HG02840 (cell line): ENCODE measurements around the gene KCNMA1.

Experiments
- ATAC-seq: cut with Tn5 transposase; IDR thresholded peaks from one replicate; pipeline ENCODE4 v1.9.1; 2021; ENCODE audit warnings: mild to moderate bottlenecking, moderate library complexity, moderate number of reproducible peaks; ENCODE audit not compliant: unreplicated experiment, low FRiP score

The KCNMA1 gene

GRCh38 chr10:77212632-77213031 is 425.0 kb downstream of the KCNMA1 start:
- ATAC-seq, result no peak

DNA sequence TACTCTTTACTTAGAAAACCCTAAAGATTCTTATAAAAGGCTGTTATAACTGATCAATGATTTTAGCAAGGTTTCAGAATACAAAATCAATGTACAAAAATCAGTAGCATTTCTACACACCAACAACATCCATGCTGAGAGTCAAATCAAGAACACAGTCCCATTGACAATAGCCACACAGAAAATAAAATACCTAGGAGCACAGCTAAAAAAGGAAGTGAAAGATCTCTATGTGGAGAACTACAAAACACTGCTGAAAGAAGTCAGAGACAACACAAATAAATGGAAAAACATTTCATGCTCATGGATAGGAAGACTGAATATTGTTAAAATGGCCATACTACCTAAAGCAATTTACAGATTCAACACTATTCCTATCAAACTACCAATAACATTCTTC is 427.0 kb downstream of the KCNMA1 start:
- ATAC-seq, result no peak

- no peak for ATAC-seq
Measured at GRCh38 chr10:77208684-77209256, 428.8 kb downstream of the KCNMA1 start.

GRCh38 chr10:77207828-77208185 is 429.8 kb downstream of the KCNMA1 start:
- no peak for ATAC-seq

DNA sequence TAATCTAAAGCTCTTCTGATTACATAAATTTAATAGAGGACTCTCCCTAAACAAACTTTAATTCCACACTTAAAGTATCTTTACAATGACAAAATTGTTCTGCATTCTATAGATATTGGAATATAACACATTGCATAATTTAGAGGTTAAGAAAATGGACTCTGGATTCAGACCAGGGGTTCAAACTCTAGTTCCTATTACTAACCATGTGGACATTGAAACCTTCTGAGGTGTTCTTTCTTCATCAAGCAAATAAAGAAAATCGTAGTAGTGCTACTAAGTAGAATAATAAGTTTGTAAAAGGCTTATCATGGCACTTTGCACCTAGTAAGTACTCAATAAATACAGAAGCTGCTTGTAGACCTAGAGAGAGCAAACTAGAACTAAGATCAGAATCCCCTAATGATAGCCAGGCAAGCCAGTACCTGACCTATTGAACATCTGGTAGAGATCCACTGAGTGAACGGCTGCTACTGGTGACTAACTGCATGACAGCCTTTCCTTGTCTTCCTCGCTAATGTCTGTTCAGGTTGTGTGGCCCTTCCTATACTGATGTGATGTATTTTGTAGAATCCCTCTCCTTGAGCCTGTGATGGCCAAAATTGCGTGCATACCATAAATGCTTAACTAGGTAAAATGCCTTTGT is 430.3 kb downstream of the KCNMA1 start:
- ATAC-seq, result no peak

DNA sequence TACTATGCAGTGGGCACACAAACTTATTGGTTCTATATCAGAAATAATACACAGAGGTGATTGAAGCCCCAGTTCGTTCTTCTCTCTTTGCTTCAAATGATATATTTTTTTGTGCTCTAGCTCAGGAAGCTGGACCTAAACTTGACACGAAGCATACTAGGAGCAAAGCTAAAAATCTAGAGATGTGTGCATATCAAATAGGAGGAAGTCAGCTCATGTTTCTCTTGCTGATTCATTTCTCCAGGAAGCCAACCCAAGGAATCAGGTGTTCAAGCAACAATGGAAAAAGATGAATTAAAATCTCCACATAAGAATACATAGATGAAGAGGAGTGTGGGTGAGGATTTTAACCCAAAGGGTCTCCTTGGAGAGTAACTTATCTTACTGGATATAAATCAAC is 432.5 kb downstream of the KCNMA1 start:
- ATAC-seq, result no peak

GRCh38 chr10:77204171-77204570 is 433.4 kb downstream of the KCNMA1 start:
- ATAC-seq, result no peak

DNA sequence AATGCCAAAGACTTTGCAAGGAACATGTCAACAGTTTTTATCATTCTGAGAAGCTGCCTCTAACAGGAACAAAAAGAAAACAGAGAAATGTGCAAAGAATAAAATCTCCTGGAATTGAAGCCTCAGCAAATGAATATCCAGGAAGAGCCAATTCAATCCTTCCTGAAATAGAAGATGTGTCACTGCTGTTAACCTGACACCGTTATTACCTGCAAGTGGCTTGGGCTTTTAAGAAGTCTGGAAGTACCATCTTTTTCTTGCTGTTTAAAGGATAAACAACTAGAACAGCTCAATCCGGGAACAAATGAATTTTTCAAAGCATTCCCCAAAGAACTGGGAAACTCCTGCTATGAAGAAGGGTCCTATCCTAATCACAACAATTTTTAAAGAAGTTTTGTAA is 434.8 kb downstream of the KCNMA1 start:
- no peak for ATAC-seq

- no peak for ATAC-seq
Measured at GRCh38 chr10:77201135-77202106, 436.2 kb downstream of the KCNMA1 start.

DNA sequence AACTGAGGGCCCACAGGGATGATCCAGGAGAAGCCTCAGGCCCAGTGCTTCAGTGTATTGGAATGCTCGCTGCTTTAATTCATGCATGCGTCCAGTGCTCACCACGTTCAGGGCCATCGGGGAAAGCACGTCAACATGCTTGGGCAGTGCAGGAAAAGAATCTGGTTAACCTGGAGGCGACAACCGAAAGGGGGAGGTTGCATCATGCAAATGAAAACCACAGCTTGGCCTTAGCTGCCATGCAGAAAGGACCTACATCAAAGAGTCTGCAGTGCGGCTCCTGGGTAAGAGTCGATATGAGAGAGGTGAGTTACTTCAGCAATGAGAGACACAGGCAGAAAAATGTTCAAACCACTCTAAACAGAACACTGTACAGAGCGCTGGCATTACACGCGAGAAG is 440.1 kb downstream of the KCNMA1 start:
- no peak for ATAC-seq

DNA sequence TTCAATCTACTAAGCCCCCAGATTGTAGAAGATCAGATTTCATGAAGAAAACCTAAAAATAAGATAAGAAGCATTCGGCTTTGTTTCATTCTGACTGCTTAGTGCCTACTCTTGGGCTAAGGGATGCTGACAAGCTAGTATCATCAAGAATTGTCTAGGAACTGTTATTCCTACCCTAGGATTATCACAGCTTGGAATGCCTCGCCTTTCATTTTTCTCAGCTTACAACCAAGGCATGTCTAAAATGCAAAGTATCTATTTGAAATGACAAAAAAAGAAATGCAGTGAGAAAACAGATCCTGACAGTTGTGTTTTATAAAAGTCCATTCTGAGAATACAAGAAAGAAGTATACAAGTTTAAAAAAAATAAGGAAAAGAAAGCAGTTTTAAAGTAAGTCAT is 441.0 kb downstream of the KCNMA1 start:
- no peak for ATAC-seq

DNA sequence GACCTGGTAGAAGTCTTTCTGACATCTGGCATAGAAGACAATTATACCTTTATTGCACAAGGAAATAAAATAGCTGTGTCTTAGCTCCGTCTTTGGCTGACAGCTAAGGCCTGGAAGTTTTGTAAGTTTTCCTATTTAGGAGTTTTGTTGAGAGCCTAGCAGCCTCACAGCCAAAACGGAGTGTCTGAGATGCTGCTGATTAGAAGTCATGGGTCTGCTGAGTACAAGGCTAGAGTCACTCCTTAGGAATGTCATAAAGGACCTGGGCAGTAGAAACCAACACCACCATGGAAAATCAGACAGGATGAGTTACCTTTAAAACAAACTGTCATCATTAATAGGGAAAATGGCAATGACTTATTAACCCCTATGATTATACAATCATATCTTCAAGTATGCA is 442.5 kb downstream of the KCNMA1 start:
- ATAC-seq, result no peak

GRCh38 chr10:77193001-77193400 is 444.6 kb downstream of the KCNMA1 start:
- ATAC-seq, result no peak

DNA sequence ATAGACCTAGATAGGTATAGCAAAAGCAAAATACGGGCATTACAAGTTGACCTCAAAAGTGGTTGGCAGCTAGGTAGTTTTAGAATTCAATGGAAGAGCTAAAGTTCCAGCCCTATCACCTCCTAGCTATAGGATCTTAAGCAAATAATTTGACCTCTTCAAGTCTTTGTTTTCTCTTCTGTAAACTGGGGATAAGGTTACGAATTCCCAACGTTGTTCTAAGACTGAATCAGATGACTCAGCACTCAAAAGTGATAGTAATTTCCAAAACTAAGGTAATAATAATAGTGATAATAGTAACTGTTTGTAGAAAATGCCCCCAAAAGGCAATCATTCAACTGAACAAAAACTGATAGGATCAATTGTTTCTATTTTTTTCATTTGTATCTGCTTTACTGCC is 445.2 kb downstream of the KCNMA1 start:
- no peak for ATAC-seq

GRCh38 chr10:77191324-77192049 is 446.1 kb downstream of the KCNMA1 start:
- ATAC-seq, result no peak

DNA sequence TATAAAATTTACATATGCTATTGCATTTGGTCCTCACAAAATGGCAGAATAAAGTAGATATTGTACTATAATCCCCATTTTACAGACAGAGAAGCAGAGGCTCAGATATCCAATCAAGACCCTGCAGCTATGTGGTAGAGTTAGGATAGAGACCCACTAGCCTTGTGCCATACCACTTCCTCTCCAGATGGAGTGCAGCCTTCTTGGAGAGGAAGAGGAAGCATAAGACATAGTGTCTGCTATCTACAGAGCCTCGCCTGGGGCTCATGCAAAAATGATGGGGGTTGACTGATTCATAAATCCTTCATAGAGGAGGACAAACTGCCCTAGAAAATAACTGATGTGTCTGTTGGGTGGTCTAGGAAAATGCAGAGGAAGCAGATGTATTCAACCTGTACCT is 447.3 kb downstream of the KCNMA1 start:
- ATAC-seq, result no peak

- ATAC-seq, result no peak
Measured at GRCh38 chr10:77189520-77189919, 448.1 kb downstream of the KCNMA1 start.

DNA sequence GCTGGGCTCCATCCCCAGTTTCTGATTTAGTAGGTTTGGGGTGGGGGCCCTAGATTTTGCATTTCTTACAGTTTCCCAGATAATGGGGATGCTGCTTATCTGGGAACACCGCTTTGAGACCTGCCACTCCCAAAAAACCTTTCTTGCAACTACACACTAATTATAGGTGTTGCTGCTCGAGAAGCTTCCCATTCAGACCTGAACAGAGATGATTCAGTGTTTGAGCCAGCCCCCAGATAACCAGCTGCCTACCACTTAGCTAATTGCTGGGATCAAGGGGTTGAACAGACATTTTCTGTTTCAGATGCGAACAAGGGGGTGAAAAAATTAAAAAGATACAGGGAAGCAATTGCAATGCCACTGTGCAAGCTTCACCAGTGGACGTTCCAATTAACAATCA is 448.5 kb downstream of the KCNMA1 start:
- ATAC-seq, result no peak

DNA sequence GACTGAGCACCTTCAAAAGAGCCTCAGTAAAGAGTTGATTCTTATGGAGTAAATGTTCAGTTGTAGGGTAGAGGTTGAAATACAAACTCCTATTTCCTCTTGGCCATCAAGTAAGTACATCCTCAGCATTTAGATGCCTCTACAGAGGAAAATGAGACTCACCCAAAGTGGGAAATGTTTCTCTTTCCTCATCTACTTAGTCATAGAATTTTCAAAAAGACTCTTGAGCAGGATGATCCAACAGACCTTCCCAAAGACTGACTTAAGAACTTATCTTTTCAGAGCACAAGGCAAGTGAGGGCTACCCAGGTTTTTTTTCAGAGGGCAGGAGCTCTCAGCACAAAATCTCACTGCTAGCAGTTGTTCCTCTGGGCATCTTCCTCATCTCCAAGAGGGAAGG is 449.1 kb downstream of the KCNMA1 start:
- no peak for ATAC-seq

- no peak for ATAC-seq
Measured at GRCh38 chr10:77188000-77188395, 449.6 kb downstream of the KCNMA1 start.
